NCI-H2081 (cell line): ENCODE data around the gene CCDC81.

ENCODE experiments used
- DNase-seq, 2 experiments: peaks; one replicate each; lab custom pipeline; 2025; lab: John Stamatoyannopoulos, UW

The CCDC81 gene

GRCh38 chr11:86440305-86440716, 65.6 kb downstream of the CCDC81 start:
- no peak for DNase-seq

GRCh38 chr11:86440843-86441242, 66.2 kb downstream of the CCDC81 start:
- DNase-seq = no peak

GRCh38 chr11:86442420-86442819, 67.7 kb downstream of the CCDC81 start:
- no peak for DNase-seq

- DNase-seq = no peak
Measured at GRCh38 chr11:86442827-86443226, 68.1 kb downstream of the CCDC81 start.

GRCh38 chr11:86443415-86443814, 68.7 kb downstream of the CCDC81 start:
- no peak for DNase-seq

GRCh38 chr11:86444981-86445380, 70.3 kb downstream of the CCDC81 start:
- no peak for DNase-seq

- DNase-seq = no peak
Measured at GRCh38 chr11:86446163-86446923, 71.7 kb downstream of the CCDC81 start.

- DNase-seq = no peak
Measured at GRCh38 chr11:86446924-86447285, 72.2 kb downstream of the CCDC81 start.

GRCh38 chr11:86447763-86448480, 73.2 kb downstream of the CCDC81 start:
- no peak for DNase-seq

GRCh38 chr11:86449993-86450629, 75.4 kb downstream of the CCDC81 start:
- no peak for DNase-seq

GRCh38 chr11:86453290-86454030, 78.8 kb downstream of the CCDC81 start:
- no peak for DNase-seq

- peak; percentile 77 to 79 for DNase-seq
Measured at GRCh38 chr11:86456075-86456939, 81.6 kb downstream of the CCDC81 start.

GRCh38 chr11:86458294-86459001, 83.8 kb downstream of the CCDC81 start:
- no peak for DNase-seq

- no peak for DNase-seq
Measured at GRCh38 chr11:86459002-86459385, 84.3 kb downstream of the CCDC81 start.

GRCh38 chr11:86459682-86460460, 85.2 kb downstream of the CCDC81 start:
- no peak for DNase-seq

GRCh38 chr11:86460461-86461385, 86.0 kb downstream of the CCDC81 start:
- no peak for DNase-seq

- DNase-seq = no peak
Measured at GRCh38 chr11:86461892-86462291, 87.2 kb downstream of the CCDC81 start.

GRCh38 chr11:86463120-86463519, 88.4 kb downstream of the CCDC81 start:
- peak in 1 of 2 experiments; percentile 16 for DNase-seq

- DNase-seq = no peak
Measured at GRCh38 chr11:86463955-86464354, 89.3 kb downstream of the CCDC81 start.
